Skeletal muscle tissue (tissue), 4 donors: ENCODE data around the gene SARNP. TPM values are rescaled to one million over a fixed set of nuclear protein-coding genes. Genes with fewer than 3 reads are reported as not detected.

Experiments
- H3K27ac ChIP-seq: one replicate; pipeline ENCODE4 v1.7.0; 2013; ENCODE audit warnings: mild to moderate bottlenecking, low read depth, low read length, inconsistent platforms
- H3K27me3 ChIP-seq, 3 donors: one replicate each; pipeline ENCODE4 v1.7.0; 2013; ENCODE audit warnings: low read length in 3 of 3; ENCODE audit not compliant: control insufficient read depth in 3 of 3, insufficient read depth in 3 of 3
- H3K36me3 ChIP-seq, 3 donors: one replicate each; pipeline ENCODE4 v1.7.0; 2013; ENCODE audit warnings: low read length in 3 of 3; ENCODE audit not compliant: control insufficient read depth in 3 of 3, insufficient read depth in 3 of 3
- H3K4me1 ChIP-seq, 3 donors: one replicate each; pipeline ENCODE4 v1.7.0; 2013; ENCODE audit warnings: low read length in 3 of 3, mild to moderate bottlenecking in 3 of 3; ENCODE audit not compliant: control insufficient read depth in 3 of 3, insufficient read depth in 3 of 3
- H3K4me3 ChIP-seq, 3 donors: one replicate each; pipeline ENCODE4 v1.7.0; 2013; ENCODE audit warnings: low read length in 3 of 3
- H3K9ac ChIP-seq, 3 donors: one replicate each; pipeline ENCODE4 v1.7.0; 2013; ENCODE audit warnings: low read length in 3 of 3, mild to moderate bottlenecking in 3 of 3, moderate library complexity in 2 of 3, low read depth in 1 of 3
- H3K9me3 ChIP-seq, 3 donors: one replicate each; pipeline ENCODE4 v1.7.0; 2013; ENCODE audit warnings: low read length in 3 of 3; ENCODE audit not compliant: control insufficient read depth in 3 of 3
- total RNA-seq: library from RNA; depleted of rRNA; stranded (reverse); fragments of >200 nt; gene quantifications from one replicate; pipeline ENCODE4 v1.2.3, GENCODE V29; 2014
- donor health status: Osteomylitis.

SARNP gene
- total RNA-seq, 1 donor from 2014 or later = 71.5 TPM

GRCh38 chr12:55729819-55730818, 87.4 kb downstream of the SARNP start:
- Histone ChIP-seq H3K4me1 (peaks cover 39 to 42% (median 39%) of the 10 kb centered on the region in 3 donors), H3K9me3 (no peaks in the 10 kb centered on the region), H3K27me3 (no peaks in the 10 kb centered on the region), H3K27ac (peak overlapping the region; percentile 100), H3K4me3 (peak overlapping the region; percentile 93 to 94 (median 93)), H3K9ac (peak overlapping the region; percentile 99 to 100 (median 100)), H3K36me3 (peaks cover 18 to 24% (median 23%) of the 10 kb centered on the region in 3 donors)

- Histone ChIP-seq H3K9me3 (no peaks in the 10 kb centered on the region), H3K4me1 (peaks cover 48 to 52% (median 49%) of the 10 kb centered on the region in 3 donors), H3K27me3 (no peaks in the 10 kb centered on the region), H3K9ac (peak within 1 kb of the TSS; percentile 99 to 100 (median 100)), H3K27ac (peak within 1 kb of the TSS; percentile 100), H3K36me3 (peaks cover 28 to 33% (median 33%) of the 10 kb centered on the region in 3 donors), H3K4me3 (peak within 1 kb of the TSS; percentile 93 to 94 (median 93))
These were observed 88.3 kb downstream of the SARNP start, which contains the start of gene CD63 for GRCh38 chr12:55728939-55729818. TSS of gene CD63 (minus strand) at chr12:55729009. CDS start at chr12:55728341, 668 bp downstream.

GRCh38 chr12:55728186-55728938, 89.2 kb downstream of the SARNP start:
- peak overlapping the region; percentile 86 to 94 (median 93) for H3K4me3 ChIP-seq
- no peaks in the 10 kb centered on the region for H3K9me3 ChIP-seq
- peaks cover 56 to 58% (median 57%) of the 10 kb centered on the region in 3 donors for H3K4me1 ChIP-seq
- peak overlapping the region; percentile 100 for H3K27ac ChIP-seq
- H3K36me3 ChIP-seq = peaks cover 32 to 37% (median 36%) of the 10 kb centered on the region in 3 donors
- peak overlapping the region; percentile 88 to 100 (median 99) for H3K9ac ChIP-seq
- no peaks in the 10 kb centered on the region for H3K27me3 ChIP-seq

GRCh38 chr12:55727643-55728185, 89.8 kb downstream of the SARNP start:
- peaks cover 35 to 39% (median 36%) of the 10 kb centered on the region in 3 donors for H3K36me3 ChIP-seq

GRCh38 chr12:55726971-55727370, 90.6 kb downstream of the SARNP start:
- Histone ChIP-seq H3K9me3 (no peaks in the 10 kb centered on the region), H3K27ac (peak overlapping the region; percentile 100), H3K27me3 (no peaks in the 10 kb centered on the region), H3K36me3 (peaks cover 33 to 39% (median 36%) of the 10 kb centered on the region in 3 donors), H3K9ac (peak overlapping the region; percentile 88 to 100 (median 99)), H3K4me3 (peak overlapping the region; percentile 86 to 94 (median 93)), H3K4me1 (peaks cover 60 to 64% (median 64%) of the 10 kb centered on the region in 3 donors)

More at GRCh38 chr12:55727643-55728185, 89.8 kb downstream of the SARNP start:
- Histone ChIP-seq H3K9me3 (no peaks in the 10 kb centered on the region), H3K4me1 (peaks cover 60 to 64% (median 63%) of the 10 kb centered on the region in 3 donors), H3K4me3 (peak overlapping the region; percentile 86 to 94 (median 93)), H3K9ac (peak overlapping the region; percentile 88 to 100 (median 99)), H3K27ac (peak overlapping the region; percentile 100), H3K27me3 (no peaks in the 10 kb centered on the region)

GRCh38 chr12:55725556-55725955, 92.0 kb downstream of the SARNP start:
- Histone ChIP-seq H3K4me1 (peaks cover 70 to 78% (median 75%) of the 10 kb centered on the region in 3 donors), H3K9me3 (no peaks in the 10 kb centered on the region)

GRCh38 chr12:55724940-55725309, 92.6 kb downstream of the SARNP start:
- H3K9ac ChIP-seq = no peak overlapping the region
- no peaks in the 10 kb centered on the region for H3K9me3 ChIP-seq
- H3K27me3 ChIP-seq = no peaks in the 10 kb centered on the region
- H3K36me3 ChIP-seq = peaks cover 33 to 39% (median 36%) of the 10 kb centered on the region in 3 donors
- H3K4me1 ChIP-seq = peaks cover 70 to 78% (median 75%) of the 10 kb centered on the region in 3 donors
- H3K4me3 ChIP-seq = no peak overlapping the region
- H3K27ac ChIP-seq = peak overlapping the region; percentile 25

More at GRCh38 chr12:55725556-55725955, 92.0 kb downstream of the SARNP start:
- Histone ChIP-seq H3K36me3 (peaks cover 33 to 39% (median 36%) of the 10 kb centered on the region in 3 donors), H3K4me3 (no peak overlapping the region), H3K27me3 (no peaks in the 10 kb centered on the region), H3K27ac (no peak overlapping the region), H3K9ac (peak overlapping the region in 1 of 3 donors; percentile 16)

GRCh38 chr12:55724226-55724939, 93.1 kb downstream of the SARNP start:
- Histone ChIP-seq H3K4me3 (no peak overlapping the region), H3K27me3 (no peaks in the 10 kb centered on the region), H3K4me1 (peaks cover 71 to 80% (median 75%) of the 10 kb centered on the region in 3 donors), H3K9me3 (no peaks in the 10 kb centered on the region), H3K36me3 (peaks cover 33 to 39% (median 36%) of the 10 kb centered on the region in 3 donors), H3K9ac (peak overlapping the region in 1 of 3 donors; percentile 57), H3K27ac (peak overlapping the region; percentile 25)
